ENCODE measurements around the gene MGAM2.

DNA sequence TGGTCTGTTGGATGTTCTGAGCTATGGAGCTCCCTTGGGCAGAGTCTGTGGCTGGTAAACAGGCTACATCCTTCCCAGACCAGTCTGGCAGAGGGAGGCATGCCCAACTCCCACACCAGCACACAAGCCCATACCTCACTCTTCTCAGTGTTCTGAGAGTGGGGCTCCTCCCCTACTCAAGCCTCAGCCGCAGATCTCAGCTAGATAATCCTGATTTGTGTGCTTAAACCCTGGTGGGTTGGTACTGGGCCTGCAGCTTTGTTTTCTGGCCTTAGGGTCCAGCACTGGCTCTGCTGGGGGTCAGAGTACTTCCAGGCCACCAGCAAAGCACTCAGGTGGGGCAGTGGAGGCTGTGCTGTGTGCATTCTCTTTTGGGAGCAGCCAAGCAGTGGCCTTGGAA is 70.4 kb downstream of the MGAM2 start:
- TF ChIP-seq, protein P1, sequence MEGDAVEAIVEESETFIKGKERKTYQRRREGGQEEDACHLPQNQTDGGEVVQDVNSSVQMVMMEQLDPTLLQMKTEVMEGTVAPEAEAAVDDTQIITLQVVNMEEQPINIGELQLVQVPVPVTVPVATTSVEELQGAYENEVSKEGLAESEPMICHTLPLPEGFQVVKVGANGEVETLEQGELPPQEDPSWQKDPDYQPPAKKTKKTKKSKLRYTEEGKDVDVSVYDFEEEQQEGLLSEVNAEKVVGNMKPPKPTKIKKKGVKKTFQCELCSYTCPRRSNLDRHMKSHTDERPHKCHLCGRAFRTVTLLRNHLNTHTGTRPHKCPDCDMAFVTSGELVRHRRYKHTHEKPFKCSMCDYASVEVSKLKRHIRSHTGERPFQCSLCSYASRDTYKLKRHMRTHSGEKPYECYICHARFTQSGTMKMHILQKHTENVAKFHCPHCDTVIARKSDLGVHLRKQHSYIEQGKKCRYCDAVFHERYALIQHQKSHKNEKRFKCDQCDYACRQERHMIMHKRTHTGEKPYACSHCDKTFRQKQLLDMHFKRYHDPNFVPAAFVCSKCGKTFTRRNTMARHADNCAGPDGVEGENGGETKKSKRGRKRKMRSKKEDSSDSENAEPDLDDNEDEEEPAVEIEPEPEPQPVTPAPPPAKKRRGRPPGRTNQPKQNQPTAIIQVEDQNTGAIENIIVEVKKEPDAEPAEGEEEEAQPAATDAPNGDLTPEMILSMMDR (conservative IDR thresholded peaks at IDR 0.05; ENCODE audit: low read depth in 2 of 2) = no peak
- TF ChIP-seq EZH2 (IDR thresholded peaks at IDR 0.05; ENCODE audit: low read depth, unreplicated experiment) (no peak), EZH2phosphoT487 (IDR thresholded peaks at IDR 0.05; ENCODE audit: unreplicated experiment) (no peak), ZNF114 (CRISPR knock-in tag; IDR thresholded peaks at IDR 0.05) (no peak), POLR2AphosphoS5 (IDR thresholded peaks at IDR 0.05; ENCODE audit: low read depth) (no peak), STAT1 (IDR thresholded peaks at IDR 0.05; ENCODE audit: unreplicated experiment) (no peak)
- TF ChIP-seq, protein P2, sequence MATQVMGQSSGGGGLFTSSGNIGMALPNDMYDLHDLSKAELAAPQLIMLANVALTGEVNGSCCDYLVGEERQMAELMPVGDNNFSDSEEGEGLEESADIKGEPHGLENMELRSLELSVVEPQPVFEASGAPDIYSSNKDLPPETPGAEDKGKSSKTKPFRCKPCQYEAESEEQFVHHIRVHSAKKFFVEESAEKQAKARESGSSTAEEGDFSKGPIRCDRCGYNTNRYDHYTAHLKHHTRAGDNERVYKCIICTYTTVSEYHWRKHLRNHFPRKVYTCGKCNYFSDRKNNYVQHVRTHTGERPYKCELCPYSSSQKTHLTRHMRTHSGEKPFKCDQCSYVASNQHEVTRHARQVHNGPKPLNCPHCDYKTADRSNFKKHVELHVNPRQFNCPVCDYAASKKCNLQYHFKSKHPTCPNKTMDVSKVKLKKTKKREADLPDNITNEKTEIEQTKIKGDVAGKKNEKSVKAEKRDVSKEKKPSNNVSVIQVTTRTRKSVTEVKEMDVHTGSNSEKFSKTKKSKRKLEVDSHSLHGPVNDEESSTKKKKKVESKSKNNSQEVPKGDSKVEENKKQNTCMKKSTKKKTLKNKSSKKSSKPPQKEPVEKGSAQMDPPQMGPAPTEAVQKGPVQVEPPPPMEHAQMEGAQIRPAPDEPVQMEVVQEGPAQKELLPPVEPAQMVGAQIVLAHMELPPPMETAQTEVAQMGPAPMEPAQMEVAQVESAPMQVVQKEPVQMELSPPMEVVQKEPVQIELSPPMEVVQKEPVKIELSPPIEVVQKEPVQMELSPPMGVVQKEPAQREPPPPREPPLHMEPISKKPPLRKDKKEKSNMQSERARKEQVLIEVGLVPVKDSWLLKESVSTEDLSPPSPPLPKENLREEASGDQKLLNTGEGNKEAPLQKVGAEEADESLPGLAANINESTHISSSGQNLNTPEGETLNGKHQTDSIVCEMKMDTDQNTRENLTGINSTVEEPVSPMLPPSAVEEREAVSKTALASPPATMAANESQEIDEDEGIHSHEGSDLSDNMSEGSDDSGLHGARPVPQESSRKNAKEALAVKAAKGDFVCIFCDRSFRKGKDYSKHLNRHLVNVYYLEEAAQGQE (IDR thresholded peaks at IDR 0.05; ENCODE audit: unreplicated experiment) = no peak
